Putamen (tissue), 1 donor: Measurements from ENCODE around the gene KIF20A.
"Not testable (repeated sequence)": the region's sequence is repeated elsewhere in the genome, so short reads cannot be mapped to it uniquely, and the experiment has no call there.

Source experiments
- DNase-seq: peaks from one replicate; pipeline ENCODE4 v3.0.0-alpha.2; 2016; ENCODE audit warnings: low spot score

Gene KIF20A

GRCh38 chr5:138186002-138186447 lies 7.1 kb downstream of the KIF20A start:
- DNase-seq = no peak

- DNase-seq = no peak
Measured at GRCh38 chr5:138188626-138189025, 9.7 kb downstream of the KIF20A start.

- peak; percentile 34 for DNase-seq
Measured at GRCh38 chr5:138192826-138193225, 13.9 kb downstream of the KIF20A start.

GRCh38 chr5:138193859-138194258 lies 14.9 kb downstream of the KIF20A start:
- not testable (repeated sequence) for DNase-seq

- no peak for DNase-seq
Measured at GRCh38 chr5:138210985-138211384, 32.1 kb downstream of the KIF20A start.

GRCh38 chr5:138212828-138213160 lies 33.9 kb downstream of the KIF20A start:
- DNase-seq = no peak

- DNase-seq = peak; percentile 97
Measured at GRCh38 chr5:138213161-138214029, 34.5 kb downstream of the KIF20A start, which contains the start of gene CDC23. Gene CDC23 (minus strand): TSS chr5:138213323. CDS start chr5:138213312, 11 bp downstream.

- DNase-seq = no peak
Measured at GRCh38 chr5:138216799-138217198, 37.9 kb downstream of the KIF20A start.

- no peak for DNase-seq
Measured at GRCh38 chr5:138223532-138223931, 44.6 kb downstream of the KIF20A start.

GRCh38 chr5:138224712-138225111 lies 45.8 kb downstream of the KIF20A start:
- no peak for DNase-seq

- DNase-seq = no peak
Measured at GRCh38 chr5:138226910-138227309, 48.0 kb downstream of the KIF20A start.

- DNase-seq = no peak
Measured at GRCh38 chr5:138229387-138229786, 50.5 kb downstream of the KIF20A start.

- DNase-seq = no peak
Measured at GRCh38 chr5:138230261-138230660, 51.3 kb downstream of the KIF20A start.

GRCh38 chr5:138230981-138231589 lies 52.2 kb downstream of the KIF20A start:
- DNase-seq = no peak

GRCh38 chr5:138233280-138233679 lies 54.4 kb downstream of the KIF20A start:
- no peak for DNase-seq

GRCh38 chr5:138234651-138235050 lies 55.7 kb downstream of the KIF20A start:
- no peak for DNase-seq
